Epithelial cell of esophagus (primary cell): Measurements from ENCODE around the gene TBC1D26.
"Not testable (repeated sequence)": the region's sequence is repeated elsewhere in the genome, so short reads cannot be mapped to it uniquely, and the experiment has no call there.

Experiments
- DNase-seq: peaks from one replicate; pipeline ENCODE4 v3.0.0; 2010; ENCODE audit warnings: low read depth
- H3K4me3 ChIP-seq: 2 replicates; pipeline ENCODE4 v1.5.1; 2011; ENCODE audit warnings: mild to moderate bottlenecking, low read length, control low read depth
- CTCF ChIP-seq: IDR thresholded peaks from 2 replicates; pipeline ENCODE4 v1.5.1; 2011; ENCODE audit warnings: low read depth, mild to moderate bottlenecking, low read length, control low read depth, inconsistent platforms; ENCODE audit not compliant: insufficient read depth; ENCODE audit errors: missing control alignments

TBC1D26 gene

GRCh38 chr17:15738066-15738465, 6.0 kb downstream of the TBC1D26 start:
- no peak overlapping the region for H3K4me3 ChIP-seq
- no peak for TF ChIP-seq CTCF
- no peak for DNase-seq

DNA sequence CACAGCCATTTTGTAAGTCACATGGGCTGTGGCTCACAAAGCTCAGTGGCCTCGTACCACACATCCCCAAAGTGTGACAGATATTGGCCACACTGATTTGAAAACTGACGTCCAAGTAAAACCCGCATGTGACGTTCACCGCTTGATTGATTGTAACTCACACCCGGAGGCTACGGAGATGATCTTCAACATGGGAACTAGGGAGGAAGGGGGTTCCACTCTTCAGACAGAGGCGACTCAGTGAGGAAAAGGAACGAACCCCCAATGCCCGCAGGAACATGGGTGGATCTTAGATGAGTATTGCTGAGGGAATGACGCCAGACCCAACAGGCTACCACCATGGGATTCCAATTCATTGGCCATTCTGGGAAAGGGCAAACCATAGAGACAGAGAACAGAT, 7.2 kb downstream of the TBC1D26 start:
- DNase-seq, H3K4me3 ChIP-seq: not testable (repeated sequence)

DNA sequence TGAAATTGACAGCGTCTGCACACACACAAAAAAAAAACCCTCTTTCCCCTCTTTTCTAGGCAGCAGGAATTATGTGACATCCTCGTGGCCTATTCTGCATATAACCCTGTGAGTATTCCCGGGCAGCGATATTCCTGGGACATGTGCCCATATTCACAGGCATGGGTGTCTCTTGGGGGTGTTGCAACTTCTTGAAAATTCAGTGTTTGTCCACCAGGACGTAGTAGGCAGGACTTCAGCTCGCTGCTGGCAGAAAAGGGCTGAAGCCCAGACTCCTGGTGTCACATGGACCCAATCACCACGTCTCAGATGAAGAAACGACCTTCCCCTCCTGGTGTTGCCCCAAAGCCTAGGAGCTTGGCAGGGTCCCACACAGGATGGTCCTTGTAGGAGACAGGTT, 8.0 kb downstream of the TBC1D26 start:
- H3K4me3 ChIP-seq, DNase-seq: not testable (repeated sequence)

DNA sequence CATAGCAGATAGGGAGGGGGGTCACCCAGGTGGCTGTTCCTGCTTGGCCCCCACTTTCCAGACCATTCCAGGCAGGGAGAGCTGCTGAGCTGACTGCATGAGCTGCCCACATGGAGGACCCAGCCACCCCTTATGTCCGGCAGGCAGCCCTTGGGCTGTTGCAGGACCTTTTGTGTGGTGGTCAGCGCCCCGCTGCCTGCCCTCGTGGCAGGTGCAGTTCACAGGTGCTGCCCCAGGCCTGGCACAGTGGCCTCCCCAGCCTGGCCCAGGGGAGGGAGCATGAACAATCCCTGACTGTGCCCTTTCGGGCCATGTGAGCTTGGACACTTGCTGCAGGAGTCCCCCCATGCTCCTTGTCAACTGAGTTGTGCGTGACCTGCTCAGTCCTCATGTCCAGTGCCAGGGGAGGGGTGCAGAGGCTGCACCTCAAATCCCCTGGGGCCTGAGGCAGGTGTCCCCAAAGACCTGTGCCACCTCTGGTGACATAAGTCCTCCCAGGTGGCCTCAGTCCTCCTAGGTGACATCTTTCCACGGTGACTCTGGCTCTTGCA, 8.6 kb downstream of the TBC1D26 start:
- no peak overlapping the region for H3K4me3 ChIP-seq
- no peak for TF ChIP-seq CTCF
- no peak for DNase-seq

DNA sequence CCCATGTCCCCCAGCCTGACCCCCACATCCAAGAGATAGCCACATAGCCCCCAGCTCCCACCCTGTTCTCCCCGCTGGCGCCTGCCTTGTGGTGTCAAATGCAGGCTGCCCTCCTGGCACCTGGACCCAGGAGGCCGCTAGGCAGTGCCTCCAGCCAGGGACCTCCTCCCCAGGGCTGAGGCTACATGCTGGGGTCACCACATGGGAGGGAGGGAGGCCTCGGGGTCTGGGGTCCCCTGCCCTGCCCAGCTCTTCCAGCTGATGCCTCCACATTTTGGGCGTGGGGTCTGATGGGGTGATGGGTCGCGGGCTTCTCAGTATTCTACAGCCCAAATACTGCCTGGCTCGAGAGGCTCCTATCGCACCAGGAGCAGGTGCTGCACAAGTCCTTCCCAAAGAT, 9.5 kb downstream of the TBC1D26 start:
- DNase-seq = no peak
- H3K4me3 ChIP-seq = no peak overlapping the region
- TF ChIP-seq CTCF = no peak

GRCh38 chr17:15742051-15742795, 10.1 kb downstream of the TBC1D26 start:
- TF ChIP-seq CTCF = no peak
- DNase-seq = no peak
- no peak overlapping the region for H3K4me3 ChIP-seq

GRCh38 chr17:15742921-15743320, 10.8 kb downstream of the TBC1D26 start:
- no peak for DNase-seq
- no peak overlapping the region for H3K4me3 ChIP-seq
- no peak for TF ChIP-seq CTCF

DNA sequence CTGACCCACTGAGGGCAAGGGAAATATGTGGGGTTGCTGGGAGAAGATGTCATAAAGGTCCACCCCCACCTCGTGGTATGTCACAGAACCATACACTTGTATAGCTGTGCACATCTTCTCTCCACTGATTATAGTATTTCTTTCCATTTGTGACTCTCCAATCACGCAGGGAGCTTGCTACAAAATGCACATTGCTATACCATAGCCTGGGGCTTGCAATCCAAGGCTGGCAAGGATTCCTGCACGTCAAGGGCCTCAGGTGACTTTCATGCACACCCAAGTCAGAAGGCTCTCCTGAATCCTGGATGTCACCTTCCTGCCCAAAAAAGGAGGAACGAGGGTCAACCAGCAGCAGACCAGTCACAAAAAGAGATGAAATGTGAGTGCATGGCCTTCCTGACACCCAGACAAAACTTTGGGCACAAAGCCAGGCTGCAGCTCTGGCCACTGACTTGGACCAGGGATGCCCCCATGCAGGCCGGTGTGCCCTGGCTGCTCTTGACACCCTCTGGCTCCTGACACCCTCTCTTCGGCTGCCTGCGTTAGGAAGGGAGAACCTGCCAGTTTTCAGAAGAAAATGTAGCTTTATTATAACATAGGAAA, 12.1 kb downstream of the TBC1D26 start:
- no peak for DNase-seq
- TF ChIP-seq CTCF = no peak
- H3K4me3 ChIP-seq = no peak overlapping the region
